OCI-LY1 (cell line): ENCODE measurements around the gene SELENOV.

Experiments used
- EZH2 ChIP-seq: fragments of 200-600 bp; sonication (generic), shearing (Covaris generic); IDR thresholded peaks from 2 replicates; pipeline ENCODE4 v1.8.0; 2017; ENCODE audit warnings: borderline replicate concordance, mixed run types, mild to moderate bottlenecking, antibody characterized with exemption, low read length, moderate library complexity, mixed read lengths
- TF ChIP-seq, protein P1 (sequence below): fragments of 200-600 bp; sonication (generic), shearing (Covaris generic); IDR thresholded peaks from 2 replicates; pipeline ENCODE4 v1.5.1; 2017; ENCODE audit warnings: mild to moderate bottlenecking, antibody characterized with exemption, low read length, moderate library complexity, mixed read lengths

- TF ChIP-seq, protein P1, sequence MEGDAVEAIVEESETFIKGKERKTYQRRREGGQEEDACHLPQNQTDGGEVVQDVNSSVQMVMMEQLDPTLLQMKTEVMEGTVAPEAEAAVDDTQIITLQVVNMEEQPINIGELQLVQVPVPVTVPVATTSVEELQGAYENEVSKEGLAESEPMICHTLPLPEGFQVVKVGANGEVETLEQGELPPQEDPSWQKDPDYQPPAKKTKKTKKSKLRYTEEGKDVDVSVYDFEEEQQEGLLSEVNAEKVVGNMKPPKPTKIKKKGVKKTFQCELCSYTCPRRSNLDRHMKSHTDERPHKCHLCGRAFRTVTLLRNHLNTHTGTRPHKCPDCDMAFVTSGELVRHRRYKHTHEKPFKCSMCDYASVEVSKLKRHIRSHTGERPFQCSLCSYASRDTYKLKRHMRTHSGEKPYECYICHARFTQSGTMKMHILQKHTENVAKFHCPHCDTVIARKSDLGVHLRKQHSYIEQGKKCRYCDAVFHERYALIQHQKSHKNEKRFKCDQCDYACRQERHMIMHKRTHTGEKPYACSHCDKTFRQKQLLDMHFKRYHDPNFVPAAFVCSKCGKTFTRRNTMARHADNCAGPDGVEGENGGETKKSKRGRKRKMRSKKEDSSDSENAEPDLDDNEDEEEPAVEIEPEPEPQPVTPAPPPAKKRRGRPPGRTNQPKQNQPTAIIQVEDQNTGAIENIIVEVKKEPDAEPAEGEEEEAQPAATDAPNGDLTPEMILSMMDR, result no peak
- no peak for TF ChIP-seq EZH2
These were observed 15.9 kb upstream of the SELENOV start, which contains the start of gene DLL3 for GRCh38 chr19:39498798-39499642.
